HuH-7 (cell line): ENCODE measurements around the gene CITED2.
"Not testable (repeated sequence)": the region's sequence is repeated elsewhere in the genome, so short reads cannot be mapped to it uniquely, and the experiment has no call there.

Source experiments
- DNase-seq: peaks from one replicate; pipeline ENCODE4 v3.0.0; 2011; ENCODE audit warnings: low spot score

The CITED2 gene

GRCh38 chr6:139374357-139375225 is at the start of gene CITED2:
CITED2 (minus strand) TSS chr6:139374648; CDS start chr6:139373944, 704 bp downstream.
- peak; percentile 84 for DNase-seq

DNA sequence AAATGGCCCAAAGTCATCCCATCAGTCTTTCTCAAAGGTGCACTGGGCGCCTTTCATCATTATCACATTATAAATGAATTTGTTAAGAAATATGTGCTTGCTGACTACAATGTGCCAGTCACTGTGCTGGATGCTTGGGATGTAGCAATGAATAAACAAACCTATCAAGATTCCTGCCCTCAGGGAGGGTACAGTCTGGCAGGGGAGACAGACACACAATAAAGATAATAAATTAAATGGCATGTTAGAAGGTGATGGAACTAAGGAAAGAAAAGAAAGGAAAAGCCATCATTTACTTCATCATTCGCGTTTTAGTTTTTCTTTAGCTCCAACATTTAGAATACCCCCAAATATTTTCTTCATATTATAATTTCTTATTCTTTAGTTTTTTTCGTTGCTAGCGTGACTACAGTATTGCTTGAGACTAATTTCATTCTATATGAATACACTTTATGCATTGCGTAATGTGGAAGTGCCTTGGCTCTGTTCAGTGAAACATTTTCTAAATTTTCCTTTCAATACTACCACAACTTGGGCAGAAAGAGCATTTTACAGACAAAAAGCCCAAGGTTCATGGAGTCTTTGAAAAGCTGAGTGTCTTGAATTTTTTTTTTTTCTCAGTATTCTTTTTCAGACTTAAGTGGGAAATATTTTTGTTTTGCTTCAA is 48.7 kb upstream of the CITED2 start:
- DNase-seq, result no peak

GRCh38 chr6:139422105-139423036 is 47.9 kb upstream of the CITED2 start:
- DNase-seq, result no peak

GRCh38 chr6:139418481-139419132 is 44.2 kb upstream of the CITED2 start:
- DNase-seq, result no peak

DNA sequence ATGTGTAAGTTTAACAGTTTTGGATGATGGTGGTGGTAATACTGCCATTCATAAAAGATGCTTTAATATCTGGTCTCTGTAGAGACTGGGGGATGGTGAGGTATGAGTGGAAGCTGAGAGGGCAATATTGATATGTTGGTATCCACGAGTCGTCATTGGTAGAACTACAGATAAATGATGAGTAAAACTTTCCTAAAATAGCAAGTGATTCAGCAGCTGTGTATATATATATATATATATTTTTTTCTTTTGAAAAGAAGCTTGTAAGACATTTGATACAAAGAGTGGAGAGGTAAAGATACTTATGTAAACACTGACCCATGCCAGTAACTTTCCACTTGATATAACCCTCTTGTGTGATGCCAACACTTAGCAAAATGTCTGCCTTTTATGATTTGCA is 41.7 kb upstream of the CITED2 start:
- no peak for DNase-seq

- no peak for DNase-seq
Observed at GRCh38 chr6:139415365-139415764, 40.9 kb upstream of the CITED2 start.

DNA sequence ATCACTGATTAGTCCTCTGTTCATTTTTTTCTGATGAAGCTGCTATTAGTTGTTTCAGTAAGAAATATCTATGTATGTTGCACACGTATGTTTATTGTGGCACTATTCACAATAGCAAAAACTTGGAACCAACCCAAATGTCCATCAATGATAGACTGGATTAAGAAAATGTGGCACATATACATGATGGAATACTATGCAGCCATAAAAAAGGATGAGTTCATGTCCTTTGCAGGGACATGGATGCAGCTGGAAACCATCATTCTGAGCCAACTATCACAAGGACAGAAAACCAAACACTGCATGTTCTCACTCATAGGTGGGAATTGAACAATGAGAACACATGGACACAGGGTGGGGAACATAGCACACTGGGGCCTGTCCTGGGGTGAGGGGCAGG is 37.7 kb upstream of the CITED2 start:
- not testable (repeated sequence) for DNase-seq

- no peak for DNase-seq
Observed at GRCh38 chr6:139409026-139409425, 34.6 kb upstream of the CITED2 start.

- DNase-seq, result no peak
Observed at GRCh38 chr6:139407718-139408222, 33.3 kb upstream of the CITED2 start.

DNA sequence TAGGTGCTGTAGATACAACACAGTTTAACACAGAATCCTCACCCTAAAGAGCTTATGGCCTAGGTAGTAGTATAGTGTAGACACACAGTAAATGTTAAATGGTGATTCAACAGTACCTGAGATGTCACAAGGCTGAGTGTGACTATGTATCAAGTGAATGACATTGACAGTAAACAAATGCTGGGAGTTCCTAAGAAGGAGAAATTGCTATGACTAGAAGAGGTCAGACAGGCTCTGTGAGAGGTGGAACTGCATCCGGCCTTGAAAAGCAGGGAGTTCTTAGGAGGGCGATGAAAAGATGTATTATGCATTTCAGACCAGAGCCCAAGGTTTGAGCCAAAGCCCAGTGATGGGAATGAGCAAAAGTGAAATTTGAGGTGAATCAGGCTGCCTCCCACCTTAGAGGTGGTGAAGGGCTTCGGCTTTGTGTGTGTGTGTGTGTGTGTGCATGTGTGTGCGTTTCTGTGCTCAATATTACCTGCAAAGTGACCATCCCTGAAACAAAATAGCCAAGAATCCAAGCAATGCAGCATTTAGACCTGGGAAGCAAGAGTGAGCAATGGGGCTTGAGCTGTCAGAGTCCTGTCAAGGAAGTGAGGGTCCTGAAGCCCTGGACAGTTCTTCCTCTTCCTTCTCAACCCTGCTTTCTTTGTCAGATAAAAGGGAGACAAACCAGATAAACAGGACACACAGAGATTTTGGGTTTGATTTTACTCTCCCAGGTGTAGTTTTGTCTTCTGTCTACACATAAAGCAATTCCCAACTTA is 32.3 kb upstream of the CITED2 start:
- DNase-seq, result no peak

- DNase-seq, result no peak
Observed at GRCh38 chr6:139402876-139403386, 28.5 kb upstream of the CITED2 start.

GRCh38 chr6:139398658-139399057 is 24.2 kb upstream of the CITED2 start:
- no peak for DNase-seq

GRCh38 chr6:139395891-139396301 is 21.4 kb upstream of the CITED2 start:
- no peak for DNase-seq

- DNase-seq, result no peak
Observed at GRCh38 chr6:139395371-139395770, 20.9 kb upstream of the CITED2 start.

DNA sequence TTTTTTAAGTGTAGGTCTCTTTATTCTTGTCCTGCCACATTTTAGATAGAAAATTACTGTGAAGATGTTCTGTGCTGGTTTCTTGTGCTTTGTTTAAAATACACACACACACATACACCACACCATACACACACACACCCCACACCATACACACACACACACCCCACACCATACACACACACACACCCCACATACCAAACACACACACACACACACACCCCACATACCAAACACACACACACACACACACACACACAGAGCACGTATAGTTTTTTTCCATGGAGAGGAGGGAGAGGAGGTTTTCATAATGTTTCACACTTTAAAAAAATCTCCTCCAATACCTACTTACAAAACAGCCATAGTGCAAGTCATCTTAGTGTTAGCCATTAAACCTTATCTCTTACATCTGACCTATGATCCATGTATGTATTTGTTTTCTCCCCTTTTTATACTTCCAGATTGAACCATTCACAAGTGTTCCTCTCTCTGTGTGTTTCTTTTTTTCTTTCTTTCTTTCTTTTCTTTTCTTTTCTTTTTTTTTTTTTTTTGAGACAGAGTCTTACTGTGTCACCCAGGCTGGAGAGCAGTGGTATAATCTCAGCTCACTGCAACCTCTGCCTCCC is 19.7 kb upstream of the CITED2 start:
- DNase-seq, result no peak

DNA sequence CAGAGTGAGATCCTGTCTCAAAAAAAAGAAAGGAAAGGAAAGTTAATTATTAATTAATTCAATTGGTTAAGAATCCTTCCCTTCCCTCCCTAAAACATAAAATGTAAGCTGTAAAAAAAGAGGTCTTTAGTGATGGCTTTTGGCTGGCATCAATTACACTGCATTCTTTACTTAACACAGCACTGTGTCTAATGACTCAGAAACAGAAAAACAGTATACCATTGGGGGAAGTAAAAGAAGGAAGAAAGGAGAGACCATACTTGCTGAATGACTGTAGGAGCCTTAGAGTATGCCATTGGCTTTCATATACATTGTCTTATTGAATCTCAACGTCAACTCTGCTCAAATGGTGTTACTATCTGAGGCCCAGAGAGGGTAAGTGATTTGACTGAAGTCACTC is 18.3 kb upstream of the CITED2 start:
- no peak for DNase-seq

DNA sequence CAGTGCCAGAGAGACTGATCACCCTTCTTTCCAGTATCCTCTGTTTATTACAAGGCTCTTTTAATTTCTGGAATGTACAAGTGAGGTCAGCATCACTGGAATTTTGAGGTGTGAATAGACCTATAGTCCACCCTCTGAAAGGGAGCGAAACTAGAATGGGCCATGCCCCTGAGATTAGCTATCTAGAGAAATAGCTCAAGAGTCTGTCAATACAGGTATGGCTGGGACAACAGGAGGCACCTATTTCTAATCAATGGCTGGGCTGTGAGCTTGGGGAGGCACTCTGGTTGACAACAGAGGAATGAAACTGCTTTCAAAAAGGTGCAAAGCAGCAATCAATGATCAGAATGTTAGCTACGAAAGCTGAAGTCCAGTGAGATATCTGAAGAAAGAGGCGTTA is 17.3 kb upstream of the CITED2 start:
- DNase-seq, result no peak

GRCh38 chr6:139390447-139390846 is 16.0 kb upstream of the CITED2 start:
- no peak for DNase-seq

DNA sequence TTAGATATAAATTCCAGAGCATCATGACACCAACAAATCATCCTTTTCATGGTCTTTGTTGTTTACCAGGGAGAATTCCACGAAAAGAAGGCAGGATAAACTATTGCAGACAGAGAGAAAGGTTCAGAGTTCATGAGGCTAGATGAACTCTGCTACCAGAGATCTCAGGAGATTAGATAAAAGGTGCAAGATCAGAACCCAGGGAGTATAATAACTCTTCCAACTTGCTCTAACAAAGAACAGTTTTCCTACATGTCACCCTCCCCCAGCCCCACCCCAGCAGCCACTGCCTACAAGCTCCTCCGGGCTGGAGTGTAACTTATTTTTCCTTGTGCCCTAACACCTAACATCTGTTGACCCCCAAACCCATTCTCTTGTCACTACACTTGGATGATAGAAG is 13.9 kb upstream of the CITED2 start:
- DNase-seq, result no peak

GRCh38 chr6:139386404-139386803 is 12.0 kb upstream of the CITED2 start:
- DNase-seq, result no peak
